HFFc6 (cell line): ENCODE data around the gene PLPP1. TPM values are rescaled to one million over a fixed set of nuclear protein-coding genes. Genes with fewer than 3 reads are reported as not detected.

Experiments
- DNase-seq: peaks from one replicate; pipeline ENCODE4 v3.0.0-alpha.2; 2018
- H3K27ac Mint-ChIP-seq: 2 replicates; pipeline ENCODE4 v1.8.0; 2020; ENCODE audit warnings: mild to moderate bottlenecking, mixed read lengths
- H3K27me3 Mint-ChIP-seq: 2 replicates; pipeline ENCODE4 v1.8.0; 2021; ENCODE audit warnings: mild to moderate bottlenecking, moderate library complexity, mixed read lengths; ENCODE audit not compliant: insufficient read depth
- H3K36me3 Mint-ChIP-seq: 2 replicates; pipeline ENCODE4 v1.8.0; 2021; ENCODE audit warnings: low read depth, mixed read lengths
- H3K4me1 Mint-ChIP-seq: 2 replicates; pipeline ENCODE4 v1.8.0; 2020; ENCODE audit warnings: low read depth, mixed read lengths
- H3K4me3 Mint-ChIP-seq: 2 replicates; pipeline ENCODE4 v1.8.0; 2020; ENCODE audit warnings: mild to moderate bottlenecking, moderate library complexity, mixed read lengths
- H3K9me3 Mint-ChIP-seq: 2 replicates; pipeline ENCODE4 v1.8.0; 2020; ENCODE audit warnings: mild to moderate bottlenecking, mixed read lengths
- total RNA-seq, 6 experiments: library from RNA; stranded (reverse); fragmentation: NEBNext Ultra II Directional; extraction: Animal tissue kit (Norgen Biotek cat#: 25700); gene quantifications; 2 replicates in 1 of 6; 3 replicates in 5 of 6; pipeline ENCODE4 v1.2.3, GENCODE V29; 2021
- TF ChIP-seq, protein P1 (sequence below): fragments of 200-600 bp; sonication (generic); IDR thresholded peaks from 2 replicates; pipeline ENCODE4 v1.5.0; 2021; ENCODE audit warnings: antibody characterized with exemption, mild to moderate bottlenecking

PLPP1 gene
- total RNA-seq, 6 experiments from 2014 or later = 20.4 to 28.0 (median 23.3) TPM

DNA sequence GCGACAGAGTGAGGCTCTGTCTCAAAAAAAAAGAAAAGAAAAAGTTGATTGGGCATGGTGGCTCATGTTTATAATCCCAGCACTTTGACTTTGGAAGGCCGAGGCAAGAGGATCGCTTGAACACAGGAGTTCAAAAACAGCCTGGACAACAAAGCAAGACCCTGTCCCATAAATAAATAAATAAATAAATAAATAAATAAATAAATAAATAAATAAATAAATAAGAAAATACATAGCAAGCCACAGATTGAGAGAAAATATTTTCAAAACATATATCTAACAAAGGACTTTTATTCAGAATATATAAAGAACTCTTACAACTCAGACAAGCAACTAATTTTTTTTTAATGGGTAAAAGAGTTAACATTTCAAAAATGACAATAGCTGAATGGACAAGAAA is 71.2 kb downstream of the PLPP1 start:
- H3K4me1 Mint-ChIP-seq = no peaks in the 10 kb centered on the region
- no peaks in the 10 kb centered on the region for H3K9me3 Mint-ChIP-seq
- TF ChIP-seq, protein P1, sequence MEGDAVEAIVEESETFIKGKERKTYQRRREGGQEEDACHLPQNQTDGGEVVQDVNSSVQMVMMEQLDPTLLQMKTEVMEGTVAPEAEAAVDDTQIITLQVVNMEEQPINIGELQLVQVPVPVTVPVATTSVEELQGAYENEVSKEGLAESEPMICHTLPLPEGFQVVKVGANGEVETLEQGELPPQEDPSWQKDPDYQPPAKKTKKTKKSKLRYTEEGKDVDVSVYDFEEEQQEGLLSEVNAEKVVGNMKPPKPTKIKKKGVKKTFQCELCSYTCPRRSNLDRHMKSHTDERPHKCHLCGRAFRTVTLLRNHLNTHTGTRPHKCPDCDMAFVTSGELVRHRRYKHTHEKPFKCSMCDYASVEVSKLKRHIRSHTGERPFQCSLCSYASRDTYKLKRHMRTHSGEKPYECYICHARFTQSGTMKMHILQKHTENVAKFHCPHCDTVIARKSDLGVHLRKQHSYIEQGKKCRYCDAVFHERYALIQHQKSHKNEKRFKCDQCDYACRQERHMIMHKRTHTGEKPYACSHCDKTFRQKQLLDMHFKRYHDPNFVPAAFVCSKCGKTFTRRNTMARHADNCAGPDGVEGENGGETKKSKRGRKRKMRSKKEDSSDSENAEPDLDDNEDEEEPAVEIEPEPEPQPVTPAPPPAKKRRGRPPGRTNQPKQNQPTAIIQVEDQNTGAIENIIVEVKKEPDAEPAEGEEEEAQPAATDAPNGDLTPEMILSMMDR = no peak
- no peaks in the 10 kb centered on the region; the same call in 1 of the 2 replicates for H3K27me3 Mint-ChIP-seq
- no peak overlapping the region for H3K4me3 Mint-ChIP-seq
- DNase-seq = no peak
- H3K27ac Mint-ChIP-seq = no peak overlapping the region
- H3K36me3 Mint-ChIP-seq = no peaks in the 10 kb centered on the region

DNA sequence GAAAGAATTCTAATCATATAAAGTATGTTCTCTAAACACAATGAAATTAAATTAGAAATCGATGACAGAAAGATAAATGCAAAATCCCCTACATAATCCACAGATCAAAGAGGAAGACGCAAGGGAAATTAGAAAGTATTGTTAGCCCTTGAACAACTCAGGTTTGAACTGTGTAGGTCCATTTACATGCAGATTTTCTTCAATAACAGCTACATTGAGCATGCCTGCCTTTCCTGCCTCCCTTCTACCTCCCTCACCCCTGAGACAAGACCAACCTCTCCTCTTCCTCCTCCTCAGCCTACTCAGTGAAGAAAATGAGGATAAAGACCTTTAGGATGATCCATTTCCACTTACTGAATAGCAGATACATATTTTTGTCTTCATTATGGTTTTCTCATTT is 75.2 kb downstream of the PLPP1 start:
- H3K4me1 Mint-ChIP-seq = peaks cover 25% of the 10 kb centered on the region
- DNase-seq = no peak
- H3K27me3 Mint-ChIP-seq = no peaks in the 10 kb centered on the region
- TF ChIP-seq, protein P1 = no peak
- no peak overlapping the region for H3K27ac Mint-ChIP-seq
- no peaks in the 10 kb centered on the region; the same call in 1 of the 2 replicates for H3K36me3 Mint-ChIP-seq
- H3K4me3 Mint-ChIP-seq = no peak overlapping the region
- no peaks in the 10 kb centered on the region for H3K9me3 Mint-ChIP-seq

DNA sequence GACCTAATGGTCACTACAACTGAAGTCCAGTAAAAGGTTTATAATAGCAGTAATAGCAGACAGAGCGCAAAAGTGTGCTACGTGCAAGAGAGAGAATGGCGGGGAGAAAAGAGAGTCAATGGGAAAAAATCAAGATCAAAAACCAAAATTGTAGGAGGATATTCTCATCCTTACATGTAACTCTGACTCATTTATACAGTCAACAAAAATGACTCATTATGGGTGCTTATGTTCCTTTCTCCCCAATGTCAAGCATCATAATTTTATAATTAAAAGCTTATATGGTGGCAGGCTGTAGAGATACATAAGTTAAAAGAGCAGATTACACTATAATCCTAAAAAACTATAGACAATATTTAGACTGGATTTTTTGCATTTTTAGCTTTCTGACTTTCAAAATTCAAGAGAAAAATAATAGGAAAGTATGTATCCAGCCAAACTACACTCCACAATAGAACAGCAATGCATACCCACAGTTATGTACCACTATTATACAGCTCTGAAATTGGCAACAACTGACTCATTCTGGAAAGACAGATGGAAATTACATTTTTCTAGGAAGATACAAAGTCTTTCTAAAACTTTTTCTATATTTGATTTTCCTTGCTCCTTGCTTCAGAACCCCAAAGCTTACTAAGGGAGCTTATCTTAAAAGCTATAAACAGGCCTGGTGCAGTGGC is 78.4 kb downstream of the PLPP1 start:
- TF ChIP-seq, protein P1 = no peak
- H3K4me3 Mint-ChIP-seq = no peak overlapping the region
- H3K27me3 Mint-ChIP-seq = no peaks in the 10 kb centered on the region
- H3K27ac Mint-ChIP-seq = peak overlapping the region; percentile 58
- no peaks in the 10 kb centered on the region; the same call in 1 of the 2 replicates for H3K36me3 Mint-ChIP-seq
- DNase-seq = peak; percentile 39
- H3K4me1 Mint-ChIP-seq = peaks cover 30% of the 10 kb centered on the region
- no peaks in the 10 kb centered on the region for H3K9me3 Mint-ChIP-seq

DNA sequence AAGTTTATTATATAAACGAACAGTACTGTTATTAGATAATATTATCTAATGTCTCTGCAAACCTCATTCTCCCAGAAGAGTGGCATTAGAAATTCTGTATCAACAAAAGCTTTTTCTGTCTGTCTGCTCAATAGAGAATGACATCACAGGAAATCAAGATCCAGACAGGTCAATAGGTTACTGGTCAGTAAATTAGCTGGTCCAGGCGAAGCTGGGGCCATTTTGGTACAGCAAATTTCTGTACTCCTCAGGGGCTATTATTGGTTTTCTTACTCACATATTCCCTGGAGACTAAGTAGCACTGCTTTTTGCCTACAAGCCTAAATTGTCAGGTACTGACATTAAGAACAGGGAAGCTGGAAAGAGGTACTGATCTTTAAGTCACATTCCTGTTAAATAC is 80.5 kb downstream of the PLPP1 start:
- no peaks in the 10 kb centered on the region for H3K27me3 Mint-ChIP-seq
- no peaks in the 10 kb centered on the region for H3K9me3 Mint-ChIP-seq
- H3K27ac Mint-ChIP-seq = no peak overlapping the region
- DNase-seq = no peak
- TF ChIP-seq, protein P1 = no peak
- no peak overlapping the region for H3K4me3 Mint-ChIP-seq
- H3K4me1 Mint-ChIP-seq = peaks cover 45% of the 10 kb centered on the region
- H3K36me3 Mint-ChIP-seq = no peaks in the 10 kb centered on the region; the same call in 1 of the 2 replicates

DNA sequence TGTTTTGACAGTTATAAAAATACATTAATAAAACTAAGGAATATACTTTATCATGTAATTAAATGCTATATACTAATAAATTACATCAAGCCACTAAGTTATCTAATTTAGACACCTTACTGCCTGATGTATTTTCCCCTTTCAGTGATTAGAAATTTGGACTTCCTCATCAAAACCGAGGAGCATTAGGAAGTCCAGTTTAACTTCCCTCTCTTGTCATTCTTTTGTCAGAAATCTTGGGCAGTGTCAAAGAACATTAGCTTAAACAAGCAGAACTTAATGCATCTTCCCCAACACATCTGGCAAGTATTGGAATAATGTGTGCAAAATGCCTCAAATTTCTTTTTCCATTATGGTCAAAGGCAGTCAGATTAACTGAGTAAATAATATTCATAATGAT is 81.6 kb downstream of the PLPP1 start:
- H3K9me3 Mint-ChIP-seq = no peaks in the 10 kb centered on the region
- H3K4me1 Mint-ChIP-seq = peaks cover 48% of the 10 kb centered on the region
- no peak for DNase-seq
- H3K36me3 Mint-ChIP-seq = no peaks in the 10 kb centered on the region; the same call in 1 of the 2 replicates
- no peak overlapping the region for H3K27ac Mint-ChIP-seq
- H3K4me3 Mint-ChIP-seq = no peak overlapping the region
- TF ChIP-seq, protein P1 = no peak
- H3K27me3 Mint-ChIP-seq = no peaks in the 10 kb centered on the region; the same call in 1 of the 2 replicates
